HG02970 (cell line): ENCODE results near the gene SV2B.

ENCODE experiments used
- ATAC-seq: cut with Tn5 transposase; IDR thresholded peaks from one replicate; pipeline ENCODE4 v1.9.1; 2021; ENCODE audit warnings: mild to moderate bottlenecking, moderate library complexity, moderate number of reproducible peaks; ENCODE audit not compliant: unreplicated experiment, low FRiP score

The SV2B gene

GRCh38 chr15:91101608-91101920, 1.5 kb downstream of the SV2B start:
- ATAC-seq: no peak

DNA sequence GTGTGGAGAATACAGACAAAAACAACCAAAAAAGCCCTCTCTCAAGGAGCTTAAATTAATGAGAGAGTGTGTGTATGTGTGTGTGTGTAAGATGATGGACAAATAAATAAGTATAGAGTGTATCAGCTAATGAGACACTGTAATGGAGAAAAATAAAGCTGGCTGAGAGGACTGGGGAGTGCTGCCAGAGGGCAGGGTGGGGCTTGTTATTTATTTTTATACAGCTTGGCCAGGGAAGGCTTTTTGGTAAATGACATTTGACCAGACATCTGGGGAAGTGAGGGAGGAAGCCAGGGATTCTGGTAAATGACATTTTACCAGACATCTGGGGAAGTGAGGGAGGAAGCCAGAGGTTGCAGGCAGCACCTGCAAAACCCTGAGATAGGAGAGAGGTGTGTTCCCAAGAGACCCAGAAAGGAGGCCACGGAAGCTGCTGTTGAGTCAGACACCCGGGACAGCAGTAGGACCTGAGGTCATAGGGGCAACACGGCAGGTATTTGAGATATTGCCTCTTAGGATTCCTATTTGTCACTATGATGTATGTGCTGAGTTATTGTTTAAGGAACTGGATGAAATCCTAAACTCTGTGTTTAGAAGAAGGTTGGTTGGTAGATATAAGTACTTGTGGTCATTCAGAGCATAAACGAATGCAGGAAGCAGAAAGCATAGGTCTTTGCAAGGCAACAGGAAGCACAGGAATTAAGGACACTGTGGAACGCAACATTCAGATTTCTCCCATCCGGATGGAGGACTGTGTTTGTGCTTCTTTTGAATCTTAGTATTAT, 2.7 kb downstream of the SV2B start:
- no peak for ATAC-seq

DNA sequence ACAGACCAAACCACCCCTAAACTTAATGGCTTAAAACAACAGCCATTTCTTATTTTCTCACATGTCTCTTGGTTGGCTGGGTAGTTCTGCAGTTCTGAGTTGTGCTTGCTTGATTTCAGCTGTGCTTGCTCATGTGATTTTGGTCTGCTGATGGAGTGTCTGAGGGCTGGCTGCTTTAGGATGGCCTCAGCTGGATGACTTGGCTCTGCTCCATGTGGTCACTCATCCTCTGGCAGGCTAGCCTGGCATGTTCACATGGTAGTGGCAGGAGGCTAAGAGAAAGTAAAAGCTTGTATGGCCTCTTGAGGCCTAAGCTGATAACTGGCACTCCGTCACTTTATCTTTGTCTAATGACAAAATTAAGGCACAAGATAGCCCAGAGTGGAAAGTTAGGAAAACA, 4.1 kb downstream of the SV2B start:
- no peak for ATAC-seq

DNA sequence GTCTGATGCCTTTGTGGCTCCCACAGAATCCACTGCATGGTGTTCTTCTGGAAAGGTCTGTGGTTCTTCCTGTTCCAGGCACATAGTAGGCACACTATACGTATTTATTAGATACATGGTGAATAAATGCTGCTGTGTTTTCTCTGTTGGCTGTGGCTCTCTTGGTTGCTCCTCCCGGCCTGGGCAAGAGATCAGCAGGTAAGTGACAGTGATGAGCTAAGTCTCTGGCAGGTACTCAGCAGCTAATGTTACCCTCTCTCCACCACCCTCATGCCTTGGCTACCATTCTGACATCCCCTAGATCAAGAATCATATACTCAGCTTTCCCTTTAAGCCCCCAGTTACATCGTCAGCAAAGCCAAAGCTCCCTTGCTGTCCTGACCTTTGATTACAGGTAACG, 8.4 kb downstream of the SV2B start:
- no peak for ATAC-seq

- no peak for ATAC-seq
Observed at GRCh38 chr15:91109885-91110284, 9.8 kb downstream of the SV2B start.

DNA sequence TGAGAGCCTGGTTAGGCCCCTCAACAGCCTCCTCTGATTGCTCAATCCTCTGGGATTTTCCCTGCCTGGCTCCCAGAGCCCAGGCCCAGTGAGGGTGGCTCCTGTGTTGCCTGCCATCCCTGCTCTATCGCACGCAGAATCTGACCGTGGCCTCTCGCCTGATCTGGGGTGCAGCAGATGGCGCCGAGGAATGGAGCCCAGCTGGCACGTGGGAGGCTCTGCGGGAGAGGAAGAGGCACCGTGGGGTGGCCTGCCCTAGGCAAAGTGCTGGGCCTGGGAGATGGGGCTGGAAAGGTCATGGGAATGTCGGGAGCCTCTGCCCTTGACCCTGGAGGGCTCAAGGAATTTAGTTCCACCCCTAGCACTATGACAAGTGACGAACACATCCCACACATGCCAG, 10.3 kb downstream of the SV2B start:
- ATAC-seq: no peak

- no peak for ATAC-seq
Observed at GRCh38 chr15:91113030-91113429, 13.0 kb downstream of the SV2B start.

DNA sequence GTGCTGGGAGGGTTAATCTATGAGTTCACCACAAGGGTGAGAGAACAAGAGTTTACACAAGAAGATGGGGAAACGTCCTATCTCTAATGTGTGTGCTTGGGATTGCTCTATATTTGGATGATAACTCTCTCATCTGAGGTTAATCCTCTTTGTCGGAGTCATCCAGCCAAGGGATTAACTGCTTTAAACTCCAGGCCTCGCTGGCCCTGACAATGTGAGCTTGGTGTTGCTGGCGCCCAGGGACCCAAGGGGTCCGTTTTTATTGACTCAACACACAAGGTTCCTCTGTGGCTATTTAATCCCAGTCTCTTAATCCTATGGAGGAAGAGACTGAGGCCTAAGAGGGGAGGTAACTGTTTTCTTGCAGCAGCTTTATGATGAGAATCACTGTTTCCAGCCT, 14.2 kb downstream of the SV2B start:
- no peak for ATAC-seq

DNA sequence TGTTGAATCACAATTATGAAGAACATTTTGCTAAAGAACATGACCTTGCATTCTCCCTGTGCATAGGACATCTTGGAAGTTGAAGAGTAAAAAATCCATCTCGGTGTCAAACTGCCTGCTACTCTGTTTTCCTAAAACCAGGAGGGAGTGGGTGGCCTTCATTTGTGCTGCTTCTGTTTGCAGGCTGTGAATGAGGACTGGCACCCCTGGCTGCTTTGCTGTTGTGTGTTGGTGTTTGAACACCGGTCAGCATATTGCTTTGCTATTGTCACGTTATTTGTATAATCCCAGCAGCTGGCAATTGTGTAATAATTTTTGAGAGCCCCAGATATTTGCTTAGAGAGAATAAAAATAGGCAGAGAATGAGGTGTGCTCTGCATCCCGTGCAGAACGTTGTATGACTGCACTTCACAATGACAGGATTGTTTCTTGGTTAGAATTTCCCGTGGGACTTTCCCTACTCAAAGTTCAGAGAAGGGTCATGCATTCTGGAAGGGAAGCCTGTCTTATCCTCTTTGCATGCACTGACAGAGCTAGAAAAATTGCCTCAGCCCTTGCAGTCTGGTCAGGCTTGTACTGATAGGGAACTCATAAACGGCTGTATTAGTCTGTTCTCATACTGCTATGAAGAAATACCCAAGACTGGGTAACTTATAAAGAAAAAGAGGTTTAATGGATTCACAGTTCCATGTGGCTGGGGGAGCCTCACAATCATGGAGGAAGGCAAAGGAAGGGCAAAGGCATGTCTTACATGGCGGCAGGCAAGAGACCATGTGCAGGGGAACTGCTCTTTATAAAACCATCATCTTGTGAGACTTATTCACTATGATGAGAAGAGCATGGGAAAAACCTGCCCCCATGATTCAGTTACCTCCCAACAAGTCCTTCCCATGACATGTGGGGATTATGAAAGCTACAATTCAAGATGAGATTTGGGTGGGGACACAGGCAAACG, 16.3 kb downstream of the SV2B start:
- peak; percentile 65 for ATAC-seq

DNA sequence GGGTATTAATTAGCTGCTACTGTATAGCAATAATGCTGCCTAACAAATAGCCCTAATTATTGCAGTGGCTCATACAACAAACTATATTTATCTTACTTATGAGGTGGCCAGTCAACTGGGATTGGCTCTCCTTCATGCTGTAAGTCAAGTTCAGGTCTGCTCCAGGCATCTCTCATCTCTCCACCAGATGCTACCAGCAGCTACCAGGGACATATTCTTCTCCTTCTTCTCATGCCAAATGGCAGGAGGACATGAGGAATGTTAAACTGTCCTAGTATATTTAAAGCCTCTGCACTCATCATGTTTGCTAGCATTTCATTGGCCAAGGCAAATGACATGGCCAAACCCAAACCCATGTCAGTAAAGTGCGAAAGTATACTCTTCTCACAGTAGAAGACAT, 17.3 kb downstream of the SV2B start:
- ATAC-seq: no peak

- ATAC-seq: no peak
Observed at GRCh38 chr15:91118817-91119590, 18.9 kb downstream of the SV2B start.

DNA sequence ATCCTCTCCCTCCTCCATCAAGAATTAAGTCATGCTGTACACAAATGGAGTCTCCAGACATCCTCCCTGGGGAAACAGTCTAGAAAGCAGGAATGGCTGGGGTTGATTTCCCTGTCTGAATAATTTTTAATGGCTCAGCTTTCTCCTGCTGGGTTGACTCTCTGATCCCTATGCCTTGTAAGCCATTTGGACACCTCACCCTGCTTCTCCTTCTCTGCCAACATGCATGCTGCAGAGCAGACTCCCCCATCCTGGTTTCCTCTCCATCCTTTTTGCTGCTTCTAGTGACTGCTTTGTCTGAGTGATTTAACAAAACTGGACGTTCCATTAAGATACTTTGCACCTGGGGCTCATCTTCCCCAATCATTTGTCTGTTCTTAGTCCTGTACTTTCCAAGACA, 22.2 kb downstream of the SV2B start:
- no peak for ATAC-seq

- ATAC-seq: no peak
Observed at GRCh38 chr15:91124132-91124531, 24.1 kb downstream of the SV2B start.

GRCh38 chr15:91125162-91125561, 25.1 kb downstream of the SV2B start:
- ATAC-seq: no peak

DNA sequence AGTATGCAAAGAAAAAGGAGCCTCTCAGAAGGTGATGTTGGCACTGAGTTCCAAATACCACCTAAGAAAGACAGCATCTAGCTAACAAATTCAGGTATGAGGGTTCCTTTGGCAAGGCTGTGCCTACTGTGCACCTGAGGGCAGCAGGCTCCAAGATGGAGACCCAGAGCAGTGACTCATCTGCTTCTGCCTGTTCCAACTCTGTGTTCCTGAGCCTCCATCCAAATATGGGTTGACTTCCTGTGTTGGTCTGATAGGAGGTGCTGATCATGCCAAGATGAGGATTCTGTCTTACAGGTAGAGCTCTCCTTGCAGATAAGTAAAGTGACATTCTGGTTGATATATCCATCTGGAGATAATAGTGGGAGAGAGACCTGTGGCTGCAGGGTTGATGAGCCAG, 26.0 kb downstream of the SV2B start:
- no peak for ATAC-seq

GRCh38 chr15:91127236-91127955, 27.3 kb downstream of the SV2B start:
- ATAC-seq: no peak

GRCh38 chr15:91128016-91128415, 28.0 kb downstream of the SV2B start:
- ATAC-seq: no peak

DNA sequence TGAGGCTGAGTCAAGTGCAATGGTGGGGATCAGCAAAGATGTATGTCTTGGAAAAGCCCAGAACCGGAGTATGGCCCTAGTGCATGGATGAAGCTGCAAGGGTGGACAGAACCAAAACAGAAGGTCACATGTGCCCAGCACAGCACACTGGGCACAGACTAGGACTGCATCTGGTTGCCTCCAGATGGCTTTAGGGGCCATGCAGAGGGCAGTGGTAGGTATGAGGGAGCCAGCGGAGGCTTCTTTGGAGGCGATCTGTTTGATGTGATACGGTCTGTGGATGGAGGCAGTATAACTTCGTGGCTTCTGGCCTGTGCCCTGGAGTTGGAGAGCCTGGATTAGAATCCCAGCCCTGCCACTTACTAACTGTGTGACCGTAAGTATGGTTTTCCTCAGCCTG, 29.4 kb downstream of the SV2B start:
- no peak for ATAC-seq

GRCh38 chr15:91132079-91132478, 32.0 kb downstream of the SV2B start:
- no peak for ATAC-seq

DNA sequence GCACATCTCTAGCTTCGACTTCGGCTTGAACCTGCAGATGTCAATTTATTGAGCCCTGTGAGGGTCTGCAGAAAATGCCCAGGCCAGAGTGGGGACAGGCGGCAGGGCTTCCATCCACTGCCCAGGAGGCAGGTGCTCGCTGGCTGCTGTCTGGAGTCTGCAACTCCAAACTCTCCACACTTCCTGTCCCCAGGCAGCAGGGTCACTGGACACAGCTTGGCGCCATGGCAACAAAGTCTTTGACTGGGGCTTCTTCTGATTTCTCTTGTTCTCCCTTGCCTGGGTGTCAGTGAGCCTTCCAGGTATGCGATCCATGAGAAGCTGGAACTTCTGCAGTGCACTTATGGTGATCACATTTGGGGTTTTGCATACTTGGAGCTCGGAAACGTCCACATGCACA, 33.5 kb downstream of the SV2B start:
- ATAC-seq: no peak
